Measurements from ENCODE around the gene TBC1D17. TPM values are rescaled to one million over a fixed set of nuclear protein-coding genes. Genes with fewer than 3 reads are reported as not detected.

The TBC1D17 gene
- total and polyA plus RNA-seq, 10 of the 15 experiments (the other 5 are each of a cell fraction or from before 2014, with no cell fraction given): 0.42 to 20.4 (median 11.2) TPM

- no peak for TF ChIP-seq CBX3 (IDR thresholded peaks at IDR 0.05; ENCODE audit: borderline replicate concordance, low read depth)
- peak; percentile 58 for TF ChIP-seq LARP7 (IDR thresholded peaks at IDR 0.05)
- no peak for TF ChIP-seq ZBED1 (IDR thresholded peaks at IDR 0.05; ENCODE audit: borderline replicate concordance)
- TF ChIP-seq MXI1 (IDR thresholded peaks at IDR 0.05; ENCODE audit: low read depth, low read length): peak; percentile 64
- no peak for TF ChIP-seq NFYB (IDR thresholded peaks at IDR 0.05; ENCODE audit: insufficient read depth, low read depth, low read length)
- peak; percentile 91 for TF ChIP-seq BCLAF1 (IDR thresholded peaks at IDR 0.05)
- TF ChIP-seq TBL1XR1 (IDR thresholded peaks at IDR 0.05; ENCODE audit: low read depth, low read length): peak; percentile 47; the same call in 1 of the 2 replicates
- no peak for TF ChIP-seq CTCF (IDR thresholded peaks at IDR 0.05 in 2 of 3, conservative IDR thresholded peaks at IDR 0.05 in 1 of 3; ENCODE audit: control insufficient read depth in 2 of 3, extremely low read depth in 1 of 3, insufficient read depth in 1 of 3, low read depth in 3 of 3, low read length in 3 of 3)
- no peak for TF ChIP-seq ZNF622 (IDR thresholded peaks at IDR 0.05)
- no peak for TF ChIP-seq IRF4 (IDR thresholded peaks at IDR 0.05; ENCODE audit: low read depth, low read length)
- peak; percentile 97 for TF ChIP-seq SMAD1 (IDR thresholded peaks at IDR 0.05; ENCODE audit: low read depth, partially characterized antibody)
- no peak for TF ChIP-seq YBX1 (IDR thresholded peaks at IDR 0.05)
- no peak for TF ChIP-seq NR2F1 (conservative IDR thresholded peaks at IDR 0.05)
- no peak for TF ChIP-seq MEF2A (IDR thresholded peaks at IDR 0.05; ENCODE audit: insufficient read depth, low read depth, low read length)
- no peak for TF ChIP-seq POLR2AphosphoS2 (IDR thresholded peaks at IDR 0.05; ENCODE audit: low read depth, low read length)
Measured at GRCh38 chr19:49877020-49877878, at the start of gene TBC1D17, which contains the start of gene AKT1S1 (continued).
